ENCODE measurements around the gene ABLIM2.

The ABLIM2 gene

GRCh38 chr4:8032381-8032780, 126.2 kb downstream of the ABLIM2 start:
- no peak for DNase-seq (ENCODE audit: low read depth in 2 of 3, low spot score in 2 of 3)

DNA sequence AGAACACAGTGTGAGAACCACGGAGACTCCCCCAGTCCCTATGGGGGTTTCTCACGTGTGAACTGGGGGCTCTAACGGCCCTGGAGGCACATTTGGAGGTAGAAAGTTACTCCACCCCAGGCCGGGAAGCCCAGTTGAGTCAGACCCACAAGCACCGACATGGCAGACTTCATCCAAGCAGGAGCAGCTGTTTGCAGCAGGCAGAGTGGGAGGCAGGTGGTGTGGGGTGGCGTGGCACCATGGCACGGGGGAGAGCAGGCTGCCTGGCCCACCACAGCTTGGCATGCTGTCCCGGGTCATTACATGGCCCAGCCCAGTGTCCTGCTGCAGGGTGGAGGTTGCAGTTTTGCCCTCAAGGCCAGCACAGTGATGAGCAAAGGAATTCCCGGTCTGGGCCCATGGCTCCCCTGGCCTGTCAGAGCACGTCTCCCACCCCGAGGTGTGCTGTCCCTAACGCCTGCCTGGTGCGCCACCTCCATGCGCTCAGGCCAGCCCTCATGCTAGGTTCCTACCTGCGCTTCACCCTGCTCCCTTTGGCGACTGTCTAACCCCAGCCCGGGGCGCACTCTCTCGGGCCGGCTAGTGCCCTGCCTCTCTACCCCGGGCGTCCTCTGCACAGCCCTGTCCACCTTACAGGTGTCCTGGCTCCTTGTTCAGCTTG, 128.4 kb downstream of the ABLIM2 start:
- DNase-seq (ENCODE audit: low read depth in 2 of 3, low spot score in 2 of 3) = no peak

DNA sequence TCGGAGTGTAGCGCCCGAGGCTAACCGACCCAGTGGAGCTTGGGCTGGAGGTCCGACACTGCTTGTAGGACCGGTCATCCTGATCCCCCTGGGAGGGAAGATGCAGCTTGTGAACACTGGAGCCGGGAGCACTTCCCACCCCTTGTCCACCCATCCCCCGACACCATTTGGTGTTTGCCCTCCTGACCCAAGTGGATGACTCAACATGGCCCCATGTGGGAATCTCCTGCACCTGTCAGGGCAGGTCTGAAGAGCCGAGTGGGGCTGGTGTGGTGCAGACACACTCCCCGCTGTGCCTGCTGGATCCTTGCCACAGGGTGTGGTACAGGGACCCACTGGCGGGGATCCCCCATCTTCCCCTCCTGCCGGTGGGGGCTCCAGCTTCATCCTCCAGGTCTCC, 128.9 kb downstream of the ABLIM2 start:
- DNase-seq (ENCODE audit: low read depth in 2 of 3, low spot score in 2 of 3) = no peak

- no peak for DNase-seq (ENCODE audit: low read depth in 2 of 3, low spot score in 2 of 3)
Observed at GRCh38 chr4:8028884-8029568, 129.6 kb downstream of the ABLIM2 start.

DNA sequence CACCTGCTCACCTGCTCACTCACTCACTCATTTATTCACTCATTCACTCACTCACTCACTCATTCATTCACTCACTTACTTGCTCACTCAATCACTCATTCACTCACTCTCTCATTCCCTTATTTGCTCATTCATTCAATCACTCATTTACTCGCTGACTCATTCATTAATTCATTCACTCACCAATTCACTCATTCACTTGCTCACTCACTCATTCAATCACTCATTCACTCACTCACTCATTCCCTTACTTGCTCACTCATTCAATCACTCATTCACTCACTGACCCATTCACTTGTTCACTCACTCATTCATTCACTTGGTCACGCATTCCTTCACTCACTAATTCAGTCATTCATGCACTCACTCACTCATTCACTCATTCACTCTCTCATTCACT, 130.2 kb downstream of the ABLIM2 start:
- DNase-seq (ENCODE audit: low read depth in 2 of 3, low spot score in 2 of 3) = no peak

DNA sequence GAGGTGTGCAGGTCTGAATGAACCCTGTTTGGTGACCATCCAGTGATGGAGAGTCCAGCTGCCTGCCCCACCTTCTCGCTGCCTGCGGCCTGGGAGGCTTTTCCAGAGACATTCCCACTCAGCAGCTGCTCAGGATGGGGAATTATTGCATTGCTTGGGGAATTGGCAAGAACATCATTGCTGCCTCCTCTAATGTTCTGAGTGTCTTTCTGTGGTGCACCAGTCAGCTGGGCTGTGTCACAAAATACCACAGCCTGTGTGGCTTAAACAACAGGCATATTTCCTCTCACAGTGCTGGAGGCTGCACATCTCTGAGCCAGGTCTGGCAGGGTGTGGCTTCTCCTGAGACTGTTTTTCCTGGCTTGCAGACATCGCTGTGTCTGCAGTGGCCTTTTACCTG, 132.2 kb downstream of the ABLIM2 start:
- DNase-seq (ENCODE audit: low read depth in 2 of 3, low spot score in 2 of 3) = no peak

DNA sequence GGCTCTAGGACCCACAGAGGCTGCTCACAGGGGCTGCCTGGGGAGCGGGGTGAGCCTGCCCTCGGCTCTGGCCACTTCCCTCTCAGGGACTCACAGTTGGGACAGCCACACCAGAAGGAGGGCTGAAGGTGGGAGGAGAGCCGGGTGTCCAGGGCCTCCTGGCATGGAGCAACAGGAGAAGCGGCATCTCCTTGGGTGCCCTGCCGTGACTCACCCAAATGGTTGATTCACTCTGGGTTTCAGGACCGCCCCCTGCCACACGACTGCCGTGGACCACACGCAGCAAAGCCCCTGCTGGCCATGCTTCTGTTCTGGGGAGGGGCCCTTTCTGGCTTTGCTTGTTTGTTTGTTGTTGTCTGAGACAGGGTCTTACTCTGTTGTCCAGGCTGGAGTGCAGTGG, 132.9 kb downstream of the ABLIM2 start:
- DNase-seq (ENCODE audit: low read depth in 2 of 3, low spot score in 2 of 3) = no peak

DNA sequence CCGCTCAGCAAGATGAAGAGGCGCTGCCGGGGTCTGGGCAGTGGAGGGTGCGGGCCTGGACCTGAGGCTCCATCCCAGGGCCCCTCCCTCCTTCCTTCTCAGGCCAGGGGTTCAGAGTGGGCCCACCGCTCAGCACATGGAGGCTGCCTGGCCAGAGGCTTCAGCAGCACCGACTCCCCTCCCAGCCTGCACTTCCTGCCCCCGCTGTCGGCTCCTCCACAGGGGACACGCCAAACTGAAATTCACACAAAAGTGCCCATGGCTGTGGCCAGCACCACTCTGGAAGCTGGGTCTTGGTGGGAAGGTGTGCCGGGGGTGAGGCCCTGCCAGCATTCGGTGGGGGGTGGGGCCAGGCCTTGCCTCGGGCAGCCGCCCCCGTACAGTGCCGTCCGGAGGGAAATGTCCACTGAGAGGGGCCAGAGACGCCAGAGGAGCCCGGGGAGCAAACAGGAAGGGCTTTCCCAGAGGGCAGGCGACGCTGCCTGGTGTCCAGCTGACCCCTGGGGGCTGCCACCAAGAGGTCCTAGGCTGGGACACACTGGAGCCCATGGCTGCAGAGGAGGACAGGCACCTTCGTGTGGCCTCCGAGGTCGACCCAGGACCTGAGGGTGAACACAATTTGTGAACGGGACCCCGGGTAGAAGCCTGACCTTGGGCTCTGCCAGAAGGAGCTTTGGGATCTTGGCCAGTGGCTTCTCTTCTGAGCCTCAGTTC, 134.4 kb downstream of the ABLIM2 start:
- DNase-seq (ENCODE audit: low read depth in 2 of 3, low spot score in 2 of 3) = no peak

DNA sequence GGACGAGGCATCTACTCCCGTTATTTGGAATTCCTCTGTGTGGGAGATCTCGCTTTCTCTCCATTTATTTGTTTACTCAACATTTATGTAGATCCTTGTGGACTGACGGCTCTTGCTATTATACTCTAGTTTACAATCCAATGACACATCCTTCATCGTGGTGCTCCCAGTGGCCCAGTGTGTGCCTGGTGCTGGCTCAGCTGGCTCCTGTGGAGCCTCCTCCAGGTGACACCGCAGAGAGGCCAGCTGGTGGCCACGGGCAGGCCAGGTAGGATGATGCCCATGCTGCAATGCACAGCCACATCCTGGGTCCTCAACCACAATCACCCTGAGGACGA, 134.9 kb downstream of the ABLIM2 start:
- DNase-seq (ENCODE audit: low read depth in 2 of 3, low spot score in 2 of 3) = no peak

- no peak for DNase-seq (ENCODE audit: low read depth in 2 of 3, low spot score in 2 of 3)
Observed at GRCh38 chr4:8022767-8023695, 135.6 kb downstream of the ABLIM2 start.

DNA sequence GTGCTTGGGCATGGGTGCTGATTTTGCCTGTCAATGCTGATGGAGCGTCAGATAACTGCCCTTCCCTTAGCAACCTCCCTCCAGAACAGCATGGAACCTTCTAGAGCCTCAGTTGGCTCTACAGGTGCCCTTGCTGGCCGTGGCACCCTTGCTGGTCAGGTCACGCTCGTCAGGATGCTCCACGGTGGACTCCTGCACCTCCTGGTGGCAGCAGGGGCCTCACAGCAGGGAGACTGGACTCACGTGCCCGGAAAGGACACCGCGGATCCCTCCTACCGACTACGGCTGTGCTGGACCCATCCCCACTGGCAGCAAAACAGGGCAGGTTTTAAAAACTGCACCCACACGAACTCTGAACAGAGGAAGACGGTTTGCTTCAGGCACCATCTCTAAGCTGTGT, 136.8 kb downstream of the ABLIM2 start:
- no peak for DNase-seq (ENCODE audit: low read depth in 2 of 3, low spot score in 2 of 3)

- no peak for DNase-seq (ENCODE audit: low read depth in 2 of 3, low spot score in 2 of 3)
Observed at GRCh38 chr4:8019396-8020365, 138.9 kb downstream of the ABLIM2 start.

- no peak for DNase-seq (ENCODE audit: low read depth in 2 of 3, low spot score in 2 of 3)
Observed at GRCh38 chr4:8016527-8016926, 142.1 kb downstream of the ABLIM2 start.

- no peak for DNase-seq (ENCODE audit: low read depth in 2 of 3, low spot score in 2 of 3)
Observed at GRCh38 chr4:8015512-8015911, 143.1 kb downstream of the ABLIM2 start.

DNA sequence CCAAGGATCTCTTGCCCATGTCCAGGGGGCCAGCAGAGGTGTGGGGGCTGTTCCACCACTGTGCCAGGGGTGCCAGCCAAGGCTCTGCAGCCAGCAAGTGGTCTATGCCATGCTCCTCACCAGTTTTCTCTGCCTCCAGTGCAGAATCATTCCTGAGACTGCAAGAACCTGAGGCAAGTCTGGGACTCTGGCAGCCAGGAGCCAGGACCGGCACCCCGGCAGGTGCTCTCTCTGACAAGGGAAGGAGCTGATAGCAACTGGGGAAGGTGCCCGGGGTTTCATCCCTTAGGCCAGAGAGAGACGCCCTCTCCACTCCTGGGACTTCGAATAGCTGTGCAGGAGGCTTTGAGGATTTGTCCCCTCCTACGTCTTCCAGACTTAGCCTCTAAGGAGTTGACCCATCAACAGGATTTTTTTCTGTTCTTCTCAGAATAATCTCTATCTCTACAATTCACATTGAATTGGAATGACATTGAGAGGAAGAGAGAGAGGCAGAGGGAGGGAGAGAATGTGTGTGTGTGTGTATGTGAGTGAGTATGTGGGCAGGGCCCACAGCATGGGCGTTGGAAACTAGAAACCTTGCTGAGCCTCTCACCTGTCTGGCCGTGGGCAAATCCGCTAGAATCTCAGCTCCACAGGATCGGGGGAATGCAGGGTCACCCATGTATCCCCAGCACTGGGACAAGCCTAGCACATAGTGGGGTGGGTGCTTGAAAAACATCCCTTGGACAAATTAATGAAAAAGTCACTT, 144.5 kb downstream of the ABLIM2 start:
- DNase-seq (ENCODE audit: low read depth in 2 of 3, low spot score in 2 of 3) = no peak

GRCh38 chr4:8012517-8012916, 146.1 kb downstream of the ABLIM2 start:
- no peak for DNase-seq (ENCODE audit: low read depth in 2 of 3, low spot score in 2 of 3)

- DNase-seq (ENCODE audit: low read depth in 2 of 3, low spot score in 2 of 3) = no peak
Observed at GRCh38 chr4:8010618-8011017, 148.0 kb downstream of the ABLIM2 start.

DNA sequence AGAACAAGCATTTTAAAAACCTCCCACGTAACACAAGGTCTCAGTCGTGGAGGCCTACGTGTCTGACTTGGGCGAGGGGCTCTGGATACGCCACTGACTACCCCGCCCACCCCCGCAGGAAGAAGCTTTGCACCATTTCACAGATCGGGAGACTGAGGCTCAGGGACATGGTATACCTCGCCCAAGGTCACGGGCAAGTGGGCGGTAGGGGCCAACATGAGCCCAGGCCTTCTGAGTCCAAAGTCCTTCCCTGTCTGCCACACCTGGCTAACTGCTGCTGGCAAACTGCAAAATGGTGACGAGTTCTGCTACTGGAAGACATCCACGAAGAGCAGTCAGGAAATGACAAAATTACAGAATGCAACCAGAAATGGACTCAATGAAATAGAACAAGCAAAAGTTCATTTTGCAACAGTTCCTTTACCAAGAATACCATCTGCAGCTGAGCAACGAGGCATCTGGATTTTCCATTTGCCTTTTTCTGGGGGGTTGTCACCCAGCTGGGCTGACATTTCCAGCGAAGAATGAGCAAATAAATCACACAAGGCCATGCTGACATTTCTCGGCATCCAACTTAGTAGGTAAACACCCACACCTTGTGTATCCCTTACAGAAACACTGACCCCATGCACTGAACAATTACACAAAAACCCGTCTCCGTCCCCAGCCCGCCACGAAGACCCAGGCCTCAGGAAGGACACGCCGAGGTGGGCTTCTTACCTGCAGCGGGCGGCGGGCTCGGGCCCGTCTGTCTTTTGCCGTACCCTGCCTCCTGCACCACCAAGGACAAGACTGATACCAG, 148.7 kb downstream of the ABLIM2 start:
- DNase-seq (ENCODE audit: low read depth in 2 of 3, low spot score in 2 of 3) = no peak

GRCh38 chr4:8009097-8009496, 149.5 kb downstream of the ABLIM2 start:
- no peak for DNase-seq (ENCODE audit: low read depth in 2 of 3, low spot score in 2 of 3)

Measured in activated CD8-positive, alpha-beta memory T cell treated with anti-CD3 and anti-CD28 coated beads for 48 hours (primary cell).